Prostate gland (tissue), 2 donors: Measurements from ENCODE around the gene SMARCA4.

ENCODE experiments used
- POLR2A ChIP-seq: fragments of 450-650 bp; IDR thresholded peaks from one replicate; pipeline ENCODE4 v1.6.1; 2016; ENCODE audit warnings: antibody characterized with exemption, mild to moderate bottlenecking
- POLR2AphosphoS5 ChIP-seq: sonication (generic); formaldehyde crosslinking; IDR thresholded peaks from one replicate; pipeline ENCODE4 v1.6.1; 2017; ENCODE audit warnings: antibody characterized with exemption
- TF ChIP-seq, protein P1 (sequence below), 4 experiments: fragments of 200-600 bp in 2 of 4; fragments of 450-650 bp in 2 of 4; sonication (generic) in 2 of 4; IDR thresholded peaks; 1 replicate in 3 of 4; 2 replicates in 1 of 4; pipeline ENCODE4 v1.5.1; 2016 to 2019; ENCODE audit warnings: antibody characterized with exemption in 4 of 4, mild to moderate bottlenecking in 2 of 4, moderate library complexity in 2 of 4

DNA sequence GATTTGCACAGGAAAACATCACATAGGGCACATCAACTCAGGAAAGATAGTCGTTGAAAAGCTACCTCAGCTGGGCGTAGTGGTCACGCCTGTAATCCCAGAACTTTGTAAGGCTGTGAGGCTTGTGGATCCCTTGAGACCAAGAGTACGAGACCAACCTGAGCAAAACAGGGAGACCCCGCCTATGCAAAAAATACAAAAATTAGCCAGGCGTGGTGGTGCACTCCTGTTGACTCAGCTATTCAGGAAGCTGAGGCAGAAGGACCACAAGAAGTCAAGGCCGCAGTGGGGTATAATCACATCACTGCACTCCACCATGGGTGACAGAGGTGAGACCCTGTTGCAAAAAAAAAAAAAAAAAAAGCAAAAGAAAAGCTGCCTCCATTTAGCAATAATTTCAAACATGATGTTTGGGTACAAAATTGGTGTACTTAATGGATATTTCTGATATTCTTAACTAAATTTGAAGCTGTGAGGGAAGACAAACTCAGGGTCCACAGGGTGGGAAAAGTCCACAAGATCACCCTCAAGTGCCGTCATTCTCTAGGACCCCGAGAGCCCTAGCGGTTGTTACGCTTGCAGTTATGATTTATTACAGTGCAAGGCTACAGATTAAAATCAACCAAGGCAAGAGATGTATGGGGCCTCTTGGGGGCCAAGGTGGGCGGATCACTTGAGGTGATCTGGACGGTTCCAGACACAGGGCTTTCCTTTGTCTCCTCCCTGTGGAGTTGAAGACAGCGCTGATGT, 86.0 kb downstream of the SMARCA4 start:
- TF ChIP-seq, protein P1, sequence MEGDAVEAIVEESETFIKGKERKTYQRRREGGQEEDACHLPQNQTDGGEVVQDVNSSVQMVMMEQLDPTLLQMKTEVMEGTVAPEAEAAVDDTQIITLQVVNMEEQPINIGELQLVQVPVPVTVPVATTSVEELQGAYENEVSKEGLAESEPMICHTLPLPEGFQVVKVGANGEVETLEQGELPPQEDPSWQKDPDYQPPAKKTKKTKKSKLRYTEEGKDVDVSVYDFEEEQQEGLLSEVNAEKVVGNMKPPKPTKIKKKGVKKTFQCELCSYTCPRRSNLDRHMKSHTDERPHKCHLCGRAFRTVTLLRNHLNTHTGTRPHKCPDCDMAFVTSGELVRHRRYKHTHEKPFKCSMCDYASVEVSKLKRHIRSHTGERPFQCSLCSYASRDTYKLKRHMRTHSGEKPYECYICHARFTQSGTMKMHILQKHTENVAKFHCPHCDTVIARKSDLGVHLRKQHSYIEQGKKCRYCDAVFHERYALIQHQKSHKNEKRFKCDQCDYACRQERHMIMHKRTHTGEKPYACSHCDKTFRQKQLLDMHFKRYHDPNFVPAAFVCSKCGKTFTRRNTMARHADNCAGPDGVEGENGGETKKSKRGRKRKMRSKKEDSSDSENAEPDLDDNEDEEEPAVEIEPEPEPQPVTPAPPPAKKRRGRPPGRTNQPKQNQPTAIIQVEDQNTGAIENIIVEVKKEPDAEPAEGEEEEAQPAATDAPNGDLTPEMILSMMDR (IDR thresholded peaks at IDR 0.05), result no peak
- TF ChIP-seq POLR2A (no peak), POLR2AphosphoS5 (no peak)
